Transverse colon (tissue), 4 donors: ENCODE results near the gene FLT1. TPM values are rescaled to one million over a fixed set of nuclear protein-coding genes. Genes with fewer than 3 reads are reported as not detected.

ENCODE experiments used
- DNase-seq: peaks from one replicate; pipeline ENCODE4 v3.0.0-alpha.2; 2019
- H3K27ac ChIP-seq, 4 donors: fragments of 200-600 bp; sonication (generic); 2 replicates each; pipeline ENCODE4 v1.5.1; 2016 to 2018; ENCODE audit warnings: inconsistent platforms in 4 of 4
- H3K27me3 ChIP-seq: fragments of 200-600 bp; sonication (generic); 2 replicates; pipeline ENCODE4 v1.5.1; 2017; ENCODE audit warnings: inconsistent platforms
- H3K36me3 ChIP-seq, 4 donors: fragments of 200-600 bp; sonication (generic); 2 replicates each; pipeline ENCODE4 v1.5.1; 2017 to 2019; ENCODE audit warnings: inconsistent platforms in 4 of 4
- H3K4me1 ChIP-seq, 4 donors: fragments of 200-600 bp; sonication (generic); 2 replicates each; pipeline ENCODE4 v1.5.1; 2017 to 2020; ENCODE audit warnings: inconsistent platforms in 4 of 4
- H3K4me3 ChIP-seq, 4 donors: fragments of 200-600 bp; sonication (generic); 1 replicate in 1 of 4; 2 replicates in 3 of 4; pipeline versions ENCODE4 v1.5.1 to v1.6.1; 2017 to 2019; ENCODE audit warnings: inconsistent platforms in 4 of 4
- H3K9me3 ChIP-seq, 2 donors: fragments of 200-600 bp; sonication (generic); 2 replicates each; pipeline ENCODE4 v1.5.1; 2017 to 2019; ENCODE audit warnings: inconsistent platforms in 2 of 2
- EP300 ChIP-seq: sonication (generic); formaldehyde crosslinking; IDR thresholded peaks from one replicate; pipeline ENCODE4 v1.6.1; 2017; ENCODE audit warnings: antibody characterized with exemption, low read depth
- POLR2A ChIP-seq: fragments of 450-650 bp; IDR thresholded peaks from one replicate; pipeline ENCODE4 v1.6.1; 2016; ENCODE audit warnings: antibody characterized with exemption, mild to moderate bottlenecking, moderate library complexity
- POLR2AphosphoS5 ChIP-seq, 3 donors: sonication (generic); formaldehyde crosslinking; IDR thresholded peaks; one replicate each; pipeline ENCODE4 v1.6.1; 2016; ENCODE audit warnings: antibody characterized with exemption in 3 of 3
- WGBS, 2 donors: methylation state at CpG; one replicate each; pipeline ENCODE4 v1.1.5; 2018; ENCODE audit warnings: low coverage in 1 of 2; 5-methylcytosine and 5-hydroxymethylcytosine counted together
- in situ Hi-C, 4 donors: fragments of 200-750 bp; cut with MboI; loops; one replicate each; pipeline versions ENCODE4 v1.15.0 to v1.15.1; 2017; ENCODE audit warnings: low sequenced_read_pairs in 3 of 4, low pct_ligation_motif_present in 1 of 4, low pct_unique_long_range_greater_than_20kb in 1 of 4
- intact Hi-C: fragments of 100-400 bp; cut with DNase I; formaldehyde crosslinking; loops from one replicate; pipeline ENCODE4 v1.15.1; 2023; ENCODE audit warnings: low total_unique reads
- total RNA-seq, 4 donors: library from RNA; depleted of rRNA; stranded (reverse); fragments of >200 nt; gene quantifications; one replicate each; pipeline ENCODE4 v1.1.0, GENCODE V29; 2016
- TF ChIP-seq, protein P1 (sequence below), 5 experiments: fragments of 200-600 bp in 3 of 5; fragments of 450-650 bp in 2 of 5; sonication (generic) in 3 of 5; IDR thresholded peaks; 1 replicate in 2 of 5; 2 replicates in 3 of 5; pipeline ENCODE4 v1.5.1; 2016 to 2017; ENCODE audit warnings: antibody characterized with exemption in 5 of 5, inconsistent platforms in 3 of 5, mild to moderate bottlenecking in 2 of 5, moderate library complexity in 1 of 5

FLT1 gene
- total RNA-seq, 4 donors from 2014 or later = 2.6 to 8.4 (median 3.5) TPM

DNA sequence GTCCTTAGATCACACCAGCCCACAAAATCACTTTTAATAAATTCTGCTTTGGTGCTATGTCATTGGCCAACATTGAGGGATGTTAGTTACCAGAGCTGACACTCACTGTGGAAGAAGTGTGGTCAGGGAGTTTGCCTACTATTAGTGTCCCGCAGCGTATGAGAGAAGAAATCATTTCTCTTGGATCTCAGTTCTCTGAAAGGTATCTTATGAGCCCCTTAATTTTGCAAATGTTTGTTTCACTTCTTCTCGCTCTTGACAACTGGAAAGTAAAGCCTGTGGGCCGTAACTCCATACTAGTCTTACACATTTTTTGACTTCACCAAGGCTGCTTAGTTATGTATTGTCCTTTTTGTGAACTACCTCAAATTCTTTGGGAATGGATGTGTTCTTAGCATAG is 80.9 kb downstream of the FLT1 start:
- TF ChIP-seq EP300 = no peak
- no peak for TF ChIP-seq POLR2AphosphoS5 (IDR thresholded peaks at IDR 0.05)
- TF ChIP-seq, protein P1, sequence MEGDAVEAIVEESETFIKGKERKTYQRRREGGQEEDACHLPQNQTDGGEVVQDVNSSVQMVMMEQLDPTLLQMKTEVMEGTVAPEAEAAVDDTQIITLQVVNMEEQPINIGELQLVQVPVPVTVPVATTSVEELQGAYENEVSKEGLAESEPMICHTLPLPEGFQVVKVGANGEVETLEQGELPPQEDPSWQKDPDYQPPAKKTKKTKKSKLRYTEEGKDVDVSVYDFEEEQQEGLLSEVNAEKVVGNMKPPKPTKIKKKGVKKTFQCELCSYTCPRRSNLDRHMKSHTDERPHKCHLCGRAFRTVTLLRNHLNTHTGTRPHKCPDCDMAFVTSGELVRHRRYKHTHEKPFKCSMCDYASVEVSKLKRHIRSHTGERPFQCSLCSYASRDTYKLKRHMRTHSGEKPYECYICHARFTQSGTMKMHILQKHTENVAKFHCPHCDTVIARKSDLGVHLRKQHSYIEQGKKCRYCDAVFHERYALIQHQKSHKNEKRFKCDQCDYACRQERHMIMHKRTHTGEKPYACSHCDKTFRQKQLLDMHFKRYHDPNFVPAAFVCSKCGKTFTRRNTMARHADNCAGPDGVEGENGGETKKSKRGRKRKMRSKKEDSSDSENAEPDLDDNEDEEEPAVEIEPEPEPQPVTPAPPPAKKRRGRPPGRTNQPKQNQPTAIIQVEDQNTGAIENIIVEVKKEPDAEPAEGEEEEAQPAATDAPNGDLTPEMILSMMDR (IDR thresholded peaks at IDR 0.05) = no peak
- no peak for TF ChIP-seq POLR2A
- Histone ChIP-seq H3K9me3 (no peaks in the 10 kb centered on the region), H3K4me1 (no peaks in the 10 kb centered on the region), H3K27ac (no peak overlapping the region), H3K27me3 (no peaks in the 10 kb centered on the region), H3K36me3 (no peaks in the 10 kb centered on the region), H3K4me3 (no peak overlapping the region)
- in situ Hi-C loops (no loop called here), intact Hi-C loops (no loop called here)
- DNase-seq = no peak
- WGBS, 2 donors = 90 to 100% methylated on average over 3 to 4 of the region's 4 CpGs

DNA sequence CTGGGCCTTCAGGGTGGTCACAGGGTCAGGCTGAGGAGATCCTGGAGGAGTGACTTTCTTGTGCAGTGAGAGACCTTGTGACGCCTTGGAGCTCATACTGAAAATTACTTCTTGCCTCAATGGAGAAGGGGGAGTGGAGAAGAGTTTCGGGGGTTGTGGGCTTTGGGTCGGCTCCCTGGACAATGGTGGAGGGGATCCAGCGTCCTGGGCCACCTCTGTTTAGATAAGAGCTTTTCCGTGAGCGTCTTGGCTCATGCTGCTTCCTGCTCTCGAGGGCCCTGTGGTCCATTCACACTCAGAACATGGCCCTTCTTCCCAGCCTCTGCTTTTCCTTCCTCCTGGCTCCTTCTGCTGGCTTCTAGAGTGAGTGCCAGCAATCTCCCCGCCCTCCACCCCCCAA is 81.9 kb downstream of the FLT1 start:
- TF ChIP-seq, protein P1 (IDR thresholded peaks at IDR 0.05) = no peak
- TF ChIP-seq POLR2A (no peak), POLR2AphosphoS5 (IDR thresholded peaks at IDR 0.05) (no peak), EP300 (no peak)
- Histone ChIP-seq H3K36me3 (no peaks in the 10 kb centered on the region), H3K9me3 (no peaks in the 10 kb centered on the region), H3K4me1 (no peaks in the 10 kb centered on the region), H3K27me3 (no peaks in the 10 kb centered on the region), H3K4me3 (no peak overlapping the region), H3K27ac (no peak overlapping the region)
- in situ Hi-C loops (no loop called here), intact Hi-C loops (no loop called here)
- WGBS, 2 donors = 59 to 70% methylated on average over 3 to 8 of the region's 8 CpGs
- DNase-seq = no peak

DNA sequence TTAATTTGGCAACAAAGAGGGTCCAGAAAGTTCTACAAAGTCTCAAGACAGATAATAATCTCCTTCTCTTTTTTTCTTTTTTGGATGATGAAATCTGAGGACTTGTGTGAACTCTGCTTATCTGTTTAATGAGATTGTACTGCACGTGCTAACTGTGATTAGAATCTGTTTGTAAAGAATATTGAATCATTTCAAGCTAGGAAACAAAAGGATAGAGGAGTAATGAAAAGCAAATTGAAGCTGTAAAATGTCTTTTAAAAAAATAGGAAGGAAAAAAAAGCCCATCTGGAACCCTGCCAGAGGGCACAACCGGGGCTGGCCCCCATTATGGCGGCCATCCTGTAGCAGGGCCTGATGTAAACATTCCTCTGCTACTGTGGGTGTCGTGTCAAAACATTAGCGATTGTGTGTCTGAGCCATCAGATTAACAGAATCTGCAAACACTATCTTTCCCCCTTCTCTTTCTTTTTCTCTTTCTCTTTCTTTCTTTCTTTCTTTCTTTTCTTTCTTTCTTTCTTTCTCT is 83.0 kb downstream of the FLT1 start:
- Histone ChIP-seq H3K9me3 (no peaks in the 10 kb centered on the region), H3K36me3 (no peaks in the 10 kb centered on the region), H3K4me1 (no peaks in the 10 kb centered on the region), H3K4me3 (no peak overlapping the region), H3K27ac (no peak overlapping the region), H3K27me3 (no peaks in the 10 kb centered on the region)
- intact Hi-C loops = no loop called here
- DNase-seq = no peak
- TF ChIP-seq EP300 (no peak), POLR2AphosphoS5 (IDR thresholded peaks at IDR 0.05) (no peak), POLR2A (no peak)
- TF ChIP-seq, protein P1 (IDR thresholded peaks at IDR 0.05) = no peak
- WGBS, 2 donors = 32 to 47% methylated on average over 5 of the region's 5 CpGs
- in situ Hi-C loops = no loop called here

DNA sequence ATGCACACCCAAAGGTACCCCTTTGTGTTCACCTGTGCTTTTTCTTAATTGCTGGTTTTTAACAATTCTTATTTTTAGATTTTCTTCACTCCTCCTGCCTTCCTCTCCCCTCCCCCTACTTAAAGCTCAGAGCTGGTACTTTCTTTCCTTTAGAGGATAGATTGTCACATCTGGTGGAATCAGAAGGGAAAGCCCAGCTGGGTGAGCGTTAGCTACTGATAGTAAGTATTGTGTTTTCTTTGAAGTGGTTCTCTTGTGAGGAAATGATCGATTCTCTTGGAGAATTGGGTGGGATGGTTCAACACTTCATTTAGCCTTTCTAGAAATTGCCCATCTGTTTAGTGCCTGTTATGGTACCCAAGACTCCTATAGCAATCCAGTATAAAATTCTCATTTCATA is 84.8 kb downstream of the FLT1 start:
- in situ Hi-C loops (no loop called here), intact Hi-C loops (no loop called here)
- Histone ChIP-seq H3K4me1 (no peaks in the 10 kb centered on the region), H3K36me3 (no peaks in the 10 kb centered on the region), H3K27ac (no peak overlapping the region), H3K27me3 (no peaks in the 10 kb centered on the region), H3K4me3 (no peak overlapping the region), H3K9me3 (no peaks in the 10 kb centered on the region)
- 53 to 64% methylated on average over 2 of the region's 2 CpGs for WGBS, 2 donors
- TF ChIP-seq EP300 (no peak), POLR2AphosphoS5 (IDR thresholded peaks at IDR 0.05) (no peak)
- DNase-seq = no peak

DNA sequence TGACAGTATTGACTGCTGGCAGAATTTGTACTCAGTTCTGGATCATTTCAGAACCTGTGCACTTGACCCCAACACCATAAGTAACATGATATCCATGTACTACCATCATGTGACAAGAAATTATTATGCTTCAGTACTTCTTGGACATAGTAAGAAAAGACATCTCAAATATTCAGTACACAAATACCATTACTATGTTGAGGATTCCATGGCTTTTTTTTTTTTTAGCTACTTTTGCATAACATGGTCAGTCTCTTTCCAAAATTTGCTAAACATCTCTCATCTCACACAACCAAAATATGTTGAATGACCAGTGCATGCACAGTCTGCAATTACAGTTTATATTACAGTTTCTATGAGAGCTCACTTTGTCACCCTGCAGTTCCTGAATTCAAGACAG is 85.3 kb downstream of the FLT1 start:
- no peak for DNase-seq
- intact Hi-C loops (no loop called here), in situ Hi-C loops (no loop called here)

More for the DNA sequence above, 85.3 kb downstream of the FLT1 start:
- Histone ChIP-seq H3K4me1 (no peaks in the 10 kb centered on the region), H3K36me3 (no peaks in the 10 kb centered on the region), H3K27me3 (no peaks in the 10 kb centered on the region), H3K9me3 (no peaks in the 10 kb centered on the region), H3K4me3 (no peak overlapping the region), H3K27ac (no peak overlapping the region)
- TF ChIP-seq, protein P1 (IDR thresholded peaks at IDR 0.05) = no peak
- TF ChIP-seq POLR2A = no peak
- TF ChIP-seq POLR2AphosphoS5 (IDR thresholded peaks at IDR 0.05) = no peak
- no peak for TF ChIP-seq EP300
